GM18907 (cell line): ENCODE measurements around the gene DGUOK.

Experiments
- ATAC-seq: cut with Tn5 transposase; IDR thresholded peaks from one replicate; pipeline ENCODE4 v1.9.1; 2021; ENCODE audit warnings: mild to moderate bottlenecking, moderate library complexity; ENCODE audit not compliant: unreplicated experiment

The DGUOK gene

GRCh38 chr2:73994178-73994831 lies 67.6 kb downstream of the DGUOK start:
- ATAC-seq: no peak

GRCh38 chr2:73995810-73996209 lies 69.1 kb downstream of the DGUOK start:
- no peak for ATAC-seq

GRCh38 chr2:73997813-73998212 lies 71.1 kb downstream of the DGUOK start:
- ATAC-seq: no peak

GRCh38 chr2:73998451-73998850 lies 71.8 kb downstream of the DGUOK start:
- ATAC-seq: no peak

GRCh38 chr2:73998933-73999332 lies 72.3 kb downstream of the DGUOK start:
- no peak for ATAC-seq

GRCh38 chr2:73999881-74000597 lies 73.4 kb downstream of the DGUOK start:
- no peak for ATAC-seq

- no peak for ATAC-seq
Observed at GRCh38 chr2:74000666-74001065, 74.0 kb downstream of the DGUOK start.

- ATAC-seq: no peak
Observed at GRCh38 chr2:74001121-74001520, 74.4 kb downstream of the DGUOK start.

- peak; percentile 52 for ATAC-seq
Observed at GRCh38 chr2:74001781-74002504, 75.3 kb downstream of the DGUOK start.

GRCh38 chr2:74002505-74003421 lies 76.1 kb downstream of the DGUOK start:
- ATAC-seq: peak; percentile 91

- no peak for ATAC-seq
Observed at GRCh38 chr2:74003494-74004211, 77.0 kb downstream of the DGUOK start.

GRCh38 chr2:74004212-74005182 lies 77.8 kb downstream of the DGUOK start:
- no peak for ATAC-seq

- no peak for ATAC-seq
Observed at GRCh38 chr2:74005786-74006185, 79.1 kb downstream of the DGUOK start.

GRCh38 chr2:74006459-74006858 lies 79.8 kb downstream of the DGUOK start:
- no peak for ATAC-seq

- no peak for ATAC-seq
Observed at GRCh38 chr2:74007121-74007520, 80.4 kb downstream of the DGUOK start.

- ATAC-seq: no peak
Observed at GRCh38 chr2:74007711-74008110, 81.0 kb downstream of the DGUOK start.
